A549 (cell line): ENCODE results near the gene DPY19L3. TPM values are rescaled to one million over a fixed set of nuclear protein-coding genes. Genes with fewer than 3 reads are reported as not detected.

Experiments used
- ATAC-seq, 2 experiments: fragments of 200-7000 bp in 1 of 2; fragments of >200 bp in 1 of 2; cut with Nextera tagmentation in 1 of 2; cut with Tn5 transposase in 1 of 2; 3 replicates each; pipeline versions ENCODE4 v1.8.0 to v1.9.1; 2018 to 2020; ENCODE audit warnings: mild to moderate bottlenecking in 1 of 2, moderate library complexity in 1 of 2
- CTCF ChIA-PET: fragments of 300-600 bp; sonication (Branson Sonifier 250); formaldehyde crosslinking; extraction: SDS; loops from one replicate; lab custom pipeline; 2021; ENCODE audit warnings: antibody characterized with exemption, inconsistent platforms; lab: Yijun Ruan, JAX
- POLR2A ChIA-PET: fragments of 350-600 bp; formaldehyde crosslinking; extraction: SDS; loops from one replicate; lab custom pipeline; 2021; ENCODE audit warnings: antibody characterized with exemption, inconsistent platforms; lab: Yijun Ruan, JAX
- DNase-seq, 2 experiments: peaks; one replicate each; pipeline versions ENCODE4 v3.0.0 to v3.0.0-alpha.2; 2011 to 2016; ENCODE audit warnings: low read depth in 1 of 2, low spot score in 1 of 2
- FAIRE-seq: peaks from 2 replicates; lab custom pipeline; 2011; peaks lifted over from hg19 to GRCh38; lab: Jason Lieb, UNC
- H3K27ac ChIP-seq, 2 experiments: fragments of >200 bp; sonication (Bioruptor Twin); formaldehyde crosslinking; 3 replicates each; pipeline ENCODE4 v1.5.1; 2016 to 2017
- H3K4me1 ChIP-seq: fragments of >200 bp; sonication (Bioruptor Twin); formaldehyde crosslinking; 3 replicates; pipeline ENCODE4 v1.6.1; 2016
- H3K4me2 ChIP-seq: fragments of >200 bp; sonication (Bioruptor Twin); formaldehyde crosslinking; 3 replicates; pipeline ENCODE4 v1.6.1; 2016
- H3K4me3 ChIP-seq: fragments of >200 bp; sonication (Bioruptor Twin); formaldehyde crosslinking; 3 replicates; pipeline ENCODE4 v1.5.1; 2016
- H3K9me3 ChIP-seq: fragments of >200 bp; sonication (Bioruptor Twin); formaldehyde crosslinking; 3 replicates; pipeline ENCODE4 v1.6.1; 2016
- BCL3 ChIP-seq: fragments of >200 bp; sonication (Bioruptor Twin); formaldehyde crosslinking; IDR thresholded peaks from 3 replicates; pipeline ENCODE4 v1.6.1; 2016
- BHLHE40 ChIP-seq: IDR thresholded peaks from 2 replicates; pipeline ENCODE4 v1.6.1; 2012; ENCODE audit warnings: low read depth, low read length, inconsistent platforms
- CHD2 ChIP-seq: fragments of 150-350 bp; IDR thresholded peaks from 2 replicates; pipeline ENCODE4 v1.6.1; 2014; ENCODE audit warnings: low read length; ENCODE audit not compliant: partially characterized antibody
- CTCF ChIP-seq: fragments of >200 bp; sonication (Bioruptor Twin); formaldehyde crosslinking; IDR thresholded peaks from 3 replicates; pipeline ENCODE4 v1.5.1; 2016
- E2F6 ChIP-seq: IDR thresholded peaks from 2 replicates; pipeline ENCODE4 v1.6.1; 2012; ENCODE audit warnings: low read depth, borderline replicate concordance
- EP300 ChIP-seq, 2 experiments: fragments of >200 bp; sonication (Bioruptor Twin); formaldehyde crosslinking; IDR thresholded peaks; 2 replicates in 1 of 2; 3 replicates in 1 of 2; pipeline ENCODE4 v1.6.1; 2016 to 2017
- FOSB ChIP-seq: fragments of 250-450 bp; sonication (Bioruptor Pico); IDR thresholded peaks from 2 replicates; pipeline ENCODE4 v1.5.0; 2020; ENCODE audit warnings: mild to moderate bottlenecking, moderate library complexity
- FOXS1 ChIP-seq: fragments of 250-450 bp; sonication (Bioruptor Pico); IDR thresholded peaks from 2 replicates; pipeline ENCODE4 v1.5.0; 2020; ENCODE audit warnings: mild to moderate bottlenecking, moderate library complexity
- GATA3 ChIP-seq: IDR thresholded peaks from 2 replicates; pipeline ENCODE4 v1.6.1; 2012; ENCODE audit warnings: borderline replicate concordance
- HDAC2 ChIP-seq: fragments of 200-600 bp; sonication (generic); IDR thresholded peaks from 2 replicates; pipeline ENCODE4 v1.6.1; 2016
- HOXA7 ChIP-seq: fragments of 250-450 bp; sonication (Bioruptor Pico); IDR thresholded peaks from 2 replicates; pipeline ENCODE4 v1.5.0; 2020; ENCODE audit warnings: mild to moderate bottlenecking, moderate library complexity
- HOXB5 ChIP-seq: fragments of 250-450 bp; sonication (Bioruptor Pico); IDR thresholded peaks from 2 replicates; pipeline ENCODE4 v1.5.0; 2020; ENCODE audit warnings: mild to moderate bottlenecking, moderate library complexity
- MAZ ChIP-seq: fragments of 150-350 bp; IDR thresholded peaks from 2 replicates; pipeline ENCODE4 v1.6.1; 2014; ENCODE audit warnings: antibody characterized with exemption, low read depth, low read length, borderline replicate concordance
- MYC ChIP-seq: IDR thresholded peaks from 2 replicates; pipeline ENCODE4 v1.6.1; 2012; ENCODE audit warnings: mild to moderate bottlenecking, inconsistent platforms, low read length, improper control_type of control experiment, borderline replicate concordance
- NPAS2 ChIP-seq: fragments of 250-450 bp; sonication (Bioruptor Pico); IDR thresholded peaks from 2 replicates; pipeline ENCODE4 v1.8.0; 2022; ENCODE audit warnings: mild to moderate bottlenecking, moderate library complexity, borderline replicate concordance
- PHF8 ChIP-seq: fragments of 200-600 bp; sonication (generic); IDR thresholded peaks from 2 replicates; pipeline ENCODE4 v1.6.1; 2016; ENCODE audit warnings: low read depth, mild to moderate bottlenecking, antibody characterized with exemption, moderate library complexity, borderline replicate concordance
- RAD21 ChIP-seq, 2 experiments: fragments of >200 bp in 1 of 2; sonication (Bioruptor Twin) in 1 of 2; formaldehyde crosslinking in 1 of 2; IDR thresholded peaks in 1 of 2; conservative IDR thresholded peaks in 1 of 2; 2 replicates in 1 of 2; 3 replicates in 1 of 2; pipeline ENCODE4 v1.6.1; 2012 to 2018; ENCODE audit warnings: inconsistent platforms in 1 of 2
- RARB ChIP-seq: fragments of 250-450 bp; sonication (Bioruptor Pico); IDR thresholded peaks from 2 replicates; pipeline ENCODE4 v1.8.0; 2021; ENCODE audit warnings: mild to moderate bottlenecking, moderate library complexity
- SMC3 ChIP-seq: fragments of >200 bp; sonication (Bioruptor Twin); formaldehyde crosslinking; IDR thresholded peaks from 3 replicates; pipeline ENCODE4 v1.6.1; 2018; ENCODE audit warnings: inconsistent platforms
- TFCP2L1 ChIP-seq: fragments of 250-450 bp; sonication (Bioruptor Pico); IDR thresholded peaks from 2 replicates; pipeline ENCODE4 v1.5.0; 2021; ENCODE audit warnings: mild to moderate bottlenecking
- USF2 ChIP-seq: fragments of 450-650 bp; IDR thresholded peaks from 2 replicates; pipeline ENCODE4 v1.6.1; 2014; ENCODE audit warnings: antibody characterized with exemption
- ZFP36 ChIP-seq: fragments of 450-650 bp; IDR thresholded peaks from 2 replicates; pipeline ENCODE4 v1.6.1; 2014; ENCODE audit warnings: borderline replicate concordance; ENCODE audit not compliant: partially characterized antibody
- WGBS: methylation state at CpG from one replicate; pipeline ENCODE4 v1.1.6; 2017; ENCODE audit errors: missing lambda C conversion rate; 5-methylcytosine and 5-hydroxymethylcytosine counted together
- polyA plus RNA-seq, 4 experiments: library from polyadenylated mRNA; depleted of rRNA in 3 of 4; stranded (reverse); fragments of >200 nt; fragmentation: RNase III in 1 of 4; extraction: RNeasy Plus Mini Kit Qiagen cat#74134 plus additional on column Dnase treatment in 1 of 4; gene quantifications; 2 replicates in 3 of 4; 3 replicates in 1 of 4; pipeline ENCODE4 v1.2.3, GENCODE V29; 2011 to 2017

The DPY19L3 gene
- polyA plus RNA-seq, 2 of the 4 experiments (the other 2 are of a cell fraction) = 15.7 to 28.9 TPM

- no peak for TF ChIP-seq CTCF
- TF ChIP-seq ZFP36 = no peak
- no peak for TF ChIP-seq RAD21 (conservative IDR thresholded peaks at IDR 0.05 in 1 of 2, IDR thresholded peaks at IDR 0.05 in 1 of 2)
- TF ChIP-seq TFCP2L1 (CRISPR knock-in tag) = 0 out of 2 replicates have a peak, but pooled peaks have one; percentile 69
- TF ChIP-seq HDAC2 = no peak
- peak; percentile 100 for TF ChIP-seq BHLHE40
- TF ChIP-seq RARB (CRISPR knock-in tag) = 0 out of 2 replicates have a peak, but pooled peaks have one; percentile 64
- peak; percentile 92 for TF ChIP-seq MYC
- TF ChIP-seq EP300 (IDR thresholded peaks at IDR 0.05) = no peak
- peak; percentile 94 for TF ChIP-seq BCL3
- no peak for TF ChIP-seq HOXA7 (CRISPR knock-in tag)
- peak; percentile 25; the same call in 1 of the 2 replicates for TF ChIP-seq GATA3
- TF ChIP-seq NPAS2 = no peak
- peak; percentile 95 for TF ChIP-seq MAZ
- TF ChIP-seq HOXB5 (CRISPR knock-in tag) = 0 out of 2 replicates have a peak, but pooled peaks have one; percentile 14
- TF ChIP-seq USF2 = peak; percentile 53; the same call in 1 of the 2 replicates
- no peak for TF ChIP-seq FOSB (CRISPR knock-in tag)
- no peak for TF ChIP-seq CHD2
- no peak for TF ChIP-seq FOXS1 (CRISPR knock-in tag)
- TF ChIP-seq, all 56 proteins: peak for 20
These were observed at the start of gene DPY19L3 (continued) for GRCh38 chr19:32405431-32406160.

- ATAC-seq (peak; percentile 66 to 73; a peak in 4 of 6 replicates), DNase-seq (peak; percentile 46 to 61), FAIRE-seq (peak; percentile 97)
- no peak overlapping the region for H3K4me3 ChIP-seq
- 3% methylated on average over 2 of the region's 2 CpGs for WGBS
- no peaks in the 10 kb centered on the region for H3K9me3 ChIP-seq
- TF ChIP-seq RAD21 (conservative IDR thresholded peaks at IDR 0.05 in 1 of 2, IDR thresholded peaks at IDR 0.05 in 1 of 2) = peak; percentile 54 to 55
- TF ChIP-seq PHF8 = no peak
- no peak for TF ChIP-seq E2F6
- peak; percentile 70 for TF ChIP-seq CTCF
- TF ChIP-seq HOXB5 (CRISPR knock-in tag) = no peak
- no peak for TF ChIP-seq FOSB (CRISPR knock-in tag)
- TF ChIP-seq SMC3 = peak; percentile 57
- H3K4me2 ChIP-seq = no peak overlapping the region
- CTCF ChIA-PET = interaction anchor here (0.6 to 6.1 kb wide), 24 partner anchors 8 to 1691 kb away, joined by 3 to 74 read pairs (median 4); partner anchors contain the start of gene ZNF507
- no peak overlapping the region for H3K27ac ChIP-seq
- peaks cover 17% of the 10 kb centered on the region for H3K4me1 ChIP-seq
- POLR2A ChIA-PET = interaction anchor here (2.2 kb wide), 1 partner anchor 48 kb away, joined by 8 read pairs; the partner anchor contains the start of gene DPY19L3
These were observed 47.9 kb upstream of the DPY19L3 start for GRCh38 chr19:32357720-32358119.
